DND-41 (cell line): ENCODE measurements around the gene ADAM17.
"Not testable (repeated sequence)": the region's sequence is repeated elsewhere in the genome, so short reads cannot be mapped to it uniquely, and the experiment has no call there.

Source experiments
- CTCF ChIP-seq: IDR thresholded peaks from 2 replicates; pipeline ENCODE4 v1.5.1; 2012; ENCODE audit warnings: borderline replicate concordance, low read length, moderate library complexity, mild to moderate bottlenecking; ENCODE audit not compliant: poor library complexity, severe bottlenecking; ENCODE audit errors: extremely low read depth
- EZH2 ChIP-seq: IDR thresholded peaks from 3 replicates; pipeline ENCODE4 v1.6.1; 2012; ENCODE audit warnings: borderline replicate concordance, low read depth, mild to moderate bottlenecking, moderate library complexity, low read length, inconsistent platforms; ENCODE audit not compliant: severe bottlenecking

GRCh38 chr2:9550859-9551391 is 4.7 kb downstream of the ADAM17 start:
- not testable (repeated sequence) for TF ChIP-seq CTCF, EZH2
